CD4-positive, alpha-beta T cell (primary cell): ENCODE measurements around the gene ERH. TPM values are rescaled to one million over a fixed set of nuclear protein-coding genes. Genes with fewer than 3 reads are reported as not detected.

Experiments used
- ATAC-seq: fragments of 200-7000 bp; cut with Tn5 transposase; one replicate; pipeline ENCODE4 v1.10.0; 2022; ENCODE audit warnings: mild to moderate bottlenecking; ENCODE audit not compliant: poor library complexity
- CTCF ChIA-PET: fragments of 350-600 bp; sonication (Branson Sonifier 250); formaldehyde crosslinking; loops from one replicate; lab custom pipeline; 2021; ENCODE audit warnings: antibody characterized with exemption, inconsistent platforms; lab: Charles Lee
- POLR2A ChIA-PET: fragments of 350-600 bp; sonication (Branson Sonifier 250); formaldehyde crosslinking; loops from one replicate; lab custom pipeline; 2021; ENCODE audit warnings: antibody characterized with exemption, inconsistent platforms; lab: Charles Lee
- DNase-seq, 14 experiments: peaks; one replicate each; pipeline ENCODE4 v3.0.0-alpha.2; 2013 to 2020; ENCODE audit warnings: mixed read lengths in 2 of 14
- H3K27ac ChIP-seq, 2 donors: one replicate each; pipeline versions ENCODE4 v1.5.1 to v1.7.0; 2013; ENCODE audit warnings: low read length in 2 of 2, low read depth in 1 of 2, mild to moderate bottlenecking in 1 of 2
- H3K27me3 ChIP-seq, 2 experiments: 1 replicate in 1 of 2; 2 replicates in 1 of 2; pipeline versions ENCODE4 v1.6.1 to v1.7.0; 2013; ENCODE audit warnings: low read length in 2 of 2, control low read depth in 1 of 2, mild to moderate bottlenecking in 1 of 2, moderate library complexity in 1 of 2; ENCODE audit not compliant: insufficient read depth in 2 of 2, control insufficient read depth in 1 of 2
- H3K36me3 ChIP-seq: one replicate; pipeline ENCODE4 v1.6.1; 2013; ENCODE audit warnings: low read length, control low read depth; ENCODE audit not compliant: insufficient read depth
- H3K4me1 ChIP-seq: one replicate; pipeline ENCODE4 v1.6.1; 2013; ENCODE audit warnings: low read length, control low read depth; ENCODE audit not compliant: insufficient read depth
- H3K4me3 ChIP-seq: one replicate; pipeline ENCODE4 v1.5.1; 2013; ENCODE audit warnings: mild to moderate bottlenecking, low read length, moderate library complexity
- H3K9me3 ChIP-seq, 2 experiments: 1 replicate in 1 of 2; 2 replicates in 1 of 2; pipeline versions ENCODE4 v1.6.1 to v1.7.0; 2013; ENCODE audit warnings: low read length in 2 of 2, mild to moderate bottlenecking in 2 of 2, control low read depth in 1 of 2, moderate library complexity in 1 of 2; ENCODE audit not compliant: control insufficient read depth in 1 of 2, insufficient read depth in 1 of 2
- H3K27ac Mint-ChIP-seq: one replicate; pipeline ENCODE4 v1.8.0; 2020; ENCODE audit warnings: mixed read lengths
- H3K27me3 Mint-ChIP-seq: one replicate; pipeline ENCODE4 v1.8.0; 2021; ENCODE audit warnings: mixed read lengths
- H3K36me3 Mint-ChIP-seq: one replicate; pipeline ENCODE4 v1.8.0; 2021; ENCODE audit warnings: low read depth, mixed read lengths
- H3K4me1 Mint-ChIP-seq: one replicate; pipeline ENCODE4 v1.8.0; 2021; ENCODE audit warnings: low read depth, mixed read lengths
- H3K4me3 Mint-ChIP-seq: one replicate; pipeline ENCODE4 v1.8.0; 2020; ENCODE audit warnings: mild to moderate bottlenecking, mixed read lengths
- H3K9me3 Mint-ChIP-seq: one replicate; pipeline ENCODE4 v1.8.0; 2020; ENCODE audit warnings: mixed read lengths
- intact Hi-C, 2 experiments: fragments of 100-400 bp; cut with DNase I in 1 of 2; cut with micrococcal nuclease in 1 of 2; formaldehyde crosslinking; loops; one replicate each; pipeline versions ENCODE4 v1.15.1 to v1.9.0; 2023 to 2025; cut with DNase I, micrococcal nuclease
- total RNA-seq, 174 experiments: library from RNA in 2 of 174; stranded (reverse) in 2 of 174; gene quantifications; one replicate each; pipeline ENCODE4 v1.2.3 and lab custom pipeline; 2021 to 2026
- TF ChIP-seq, protein P1 (sequence below): fragments of 200-600 bp; IDR thresholded peaks from one replicate; pipeline ENCODE4 v1.8.0; 2022; ENCODE audit warnings: antibody characterized with exemption, mild to moderate bottlenecking

Gene ERH
- total RNA-seq, 2 experiments from 2014 or later = 87.0 to 96.3 TPM

- H3K27ac Mint-ChIP-seq = no peak overlapping the region
- H3K36me3 Mint-ChIP-seq = no peaks in the 10 kb centered on the region
- peaks cover 13% of the 10 kb centered on the region for H3K4me1 Mint-ChIP-seq
- H3K4me3 ChIP-seq = no peak overlapping the region
- H3K4me1 ChIP-seq = no peaks in the 10 kb centered on the region
- DNase-seq = no peak
- no peaks in the 10 kb centered on the region for H3K36me3 ChIP-seq
- POLR2A ChIA-PET = no interaction called here
- ATAC-seq = no peak
- H3K27me3 Mint-ChIP-seq = peaks cover 22% of the 10 kb centered on the region
- H3K9me3 ChIP-seq = no peaks in the 10 kb centered on the region
- H3K27me3 ChIP-seq = peaks cover 0 to 10% of the 10 kb centered on the region in 2 experiments
- no peak overlapping the region for H3K27ac ChIP-seq
- CTCF ChIA-PET = no interaction called here
- intact Hi-C loops = no loop called here
- no peaks in the 10 kb centered on the region for H3K9me3 Mint-ChIP-seq
- H3K4me3 Mint-ChIP-seq = no peak overlapping the region
- TF ChIP-seq, protein P1, sequence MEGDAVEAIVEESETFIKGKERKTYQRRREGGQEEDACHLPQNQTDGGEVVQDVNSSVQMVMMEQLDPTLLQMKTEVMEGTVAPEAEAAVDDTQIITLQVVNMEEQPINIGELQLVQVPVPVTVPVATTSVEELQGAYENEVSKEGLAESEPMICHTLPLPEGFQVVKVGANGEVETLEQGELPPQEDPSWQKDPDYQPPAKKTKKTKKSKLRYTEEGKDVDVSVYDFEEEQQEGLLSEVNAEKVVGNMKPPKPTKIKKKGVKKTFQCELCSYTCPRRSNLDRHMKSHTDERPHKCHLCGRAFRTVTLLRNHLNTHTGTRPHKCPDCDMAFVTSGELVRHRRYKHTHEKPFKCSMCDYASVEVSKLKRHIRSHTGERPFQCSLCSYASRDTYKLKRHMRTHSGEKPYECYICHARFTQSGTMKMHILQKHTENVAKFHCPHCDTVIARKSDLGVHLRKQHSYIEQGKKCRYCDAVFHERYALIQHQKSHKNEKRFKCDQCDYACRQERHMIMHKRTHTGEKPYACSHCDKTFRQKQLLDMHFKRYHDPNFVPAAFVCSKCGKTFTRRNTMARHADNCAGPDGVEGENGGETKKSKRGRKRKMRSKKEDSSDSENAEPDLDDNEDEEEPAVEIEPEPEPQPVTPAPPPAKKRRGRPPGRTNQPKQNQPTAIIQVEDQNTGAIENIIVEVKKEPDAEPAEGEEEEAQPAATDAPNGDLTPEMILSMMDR = no peak
Measured at GRCh38 chr14:69339426-69339825, 58.7 kb downstream of the ERH start.

DNA sequence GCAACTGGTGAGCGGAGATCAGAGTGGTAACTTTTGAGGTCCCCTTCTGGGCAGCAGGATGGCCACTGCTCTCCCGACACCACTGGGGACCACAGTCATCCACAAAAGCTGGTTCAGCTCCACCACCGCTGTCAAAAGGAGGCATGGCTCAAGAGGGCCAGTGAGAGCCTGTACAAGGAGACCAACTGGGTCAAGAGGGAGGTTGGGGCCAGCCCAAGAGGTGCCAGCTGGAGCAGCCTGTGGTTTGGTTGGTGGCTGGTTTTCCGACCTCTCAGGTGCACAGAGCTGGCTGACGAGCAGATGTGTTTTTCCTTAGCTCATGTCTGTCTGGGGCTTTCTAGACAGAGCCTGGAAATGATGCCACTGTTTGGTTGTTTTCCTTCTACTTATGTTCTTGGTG, 60.1 kb downstream of the ERH start:
- no peak overlapping the region for H3K27ac ChIP-seq
- peaks cover 13% of the 10 kb centered on the region for H3K4me1 Mint-ChIP-seq
- H3K27me3 ChIP-seq = peaks cover 0 to 10% of the 10 kb centered on the region in 2 experiments
- no peaks in the 10 kb centered on the region for H3K4me1 ChIP-seq
- POLR2A ChIA-PET = no interaction called here
- H3K4me3 ChIP-seq = no peak overlapping the region
- intact Hi-C loops = no loop called here
- H3K36me3 Mint-ChIP-seq = no peaks in the 10 kb centered on the region
- no peaks in the 10 kb centered on the region for H3K9me3 ChIP-seq
- no peak overlapping the region for H3K4me3 Mint-ChIP-seq
- H3K27ac Mint-ChIP-seq = no peak overlapping the region
- no peak for ATAC-seq
- no peaks in the 10 kb centered on the region for H3K36me3 ChIP-seq
- CTCF ChIA-PET = no interaction called here
- H3K9me3 Mint-ChIP-seq = no peaks in the 10 kb centered on the region
- H3K27me3 Mint-ChIP-seq = peaks cover 22% of the 10 kb centered on the region
- TF ChIP-seq, protein P1 = no peak
- DNase-seq = no peak

DNA sequence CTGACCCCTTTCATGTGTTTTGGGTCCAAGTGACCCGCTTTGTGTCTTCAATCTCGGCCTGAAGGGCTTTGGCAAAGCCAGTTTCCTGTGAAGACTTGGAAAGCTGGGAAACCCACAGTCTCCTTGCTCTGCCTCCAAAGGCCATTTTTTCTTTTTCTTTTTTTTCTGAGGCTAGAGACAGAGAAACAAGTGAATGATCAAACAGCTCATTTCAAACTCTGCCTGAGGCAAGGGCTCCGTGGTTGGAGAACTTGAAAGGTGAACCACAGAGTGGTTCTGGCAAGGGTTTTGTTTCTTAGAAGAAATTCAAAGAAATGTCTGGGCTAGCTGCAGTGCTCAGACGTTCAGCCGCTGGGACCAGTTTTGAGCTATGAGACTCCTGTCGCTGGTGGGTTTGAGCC, 62.7 kb downstream of the ERH start:
- Mint-ChIP-seq H3K36me3 (no peaks in the 10 kb centered on the region), H3K27ac (no peak overlapping the region), H3K4me1 (peaks cover 13% of the 10 kb centered on the region), H3K4me3 (no peak overlapping the region), H3K9me3 (no peaks in the 10 kb centered on the region), H3K27me3 (peaks cover 6% of the 10 kb centered on the region)
- H3K4me3 ChIP-seq = no peak overlapping the region
- ChIA-PET CTCF (no interaction called here), POLR2A (no interaction called here)
- H3K36me3 ChIP-seq = no peaks in the 10 kb centered on the region
- H3K27ac ChIP-seq = no peak overlapping the region
- H3K9me3 ChIP-seq = no peaks in the 10 kb centered on the region
- no peak for ATAC-seq
- TF ChIP-seq, protein P1 = no peak
- no peak for DNase-seq
- no peaks in the 10 kb centered on the region for H3K4me1 ChIP-seq
- intact Hi-C loops = no loop called here
- H3K27me3 ChIP-seq = peaks cover 0 to 6% of the 10 kb centered on the region in 2 experiments
